Activated B cell treated with CpG ODN at 0.5 μM for 24 hours (primary cell): ENCODE measurements around the gene ERCC3. TPM values are rescaled to one million over a fixed set of nuclear protein-coding genes. Genes with fewer than 3 reads are reported as not detected.
"Not testable (repeated sequence)": the region's sequence is repeated elsewhere in the genome, so short reads cannot be mapped to it uniquely, and the experiment has no call there.

Experiments used
- ATAC-seq: fragments of 200-7000 bp; cut with Tn5 transposase; one replicate; pipeline ENCODE4 v1.10.0; 2021; ENCODE audit warnings: low read depth, mild to moderate bottlenecking, moderate library complexity
- CTCF ChIA-PET: fragments of 350-600 bp; sonication (Branson Sonifier 250); formaldehyde crosslinking; loops from one replicate; lab custom pipeline; 2021; ENCODE audit warnings: antibody characterized with exemption; lab: Charles Lee
- POLR2A ChIA-PET: fragments of 350-600 bp; sonication (Branson Sonifier 250); formaldehyde crosslinking; loops from one replicate; lab custom pipeline; 2021; ENCODE audit warnings: antibody characterized with exemption; lab: Charles Lee
- DNase-seq: peaks from one replicate; pipeline ENCODE4 v3.0.0; 2022
- H3K27ac Mint-ChIP-seq: one replicate; pipeline ENCODE4 v1.8.0; 2020; ENCODE audit warnings: mixed read lengths
- H3K27me3 Mint-ChIP-seq: one replicate; pipeline ENCODE4 v1.8.0; 2021; ENCODE audit warnings: mixed read lengths
- H3K36me3 Mint-ChIP-seq: one replicate; pipeline ENCODE4 v1.8.0; 2021; ENCODE audit warnings: low read depth, mixed read lengths
- H3K4me1 Mint-ChIP-seq: one replicate; pipeline ENCODE4 v1.8.0; 2021; ENCODE audit warnings: mixed read lengths
- H3K4me3 Mint-ChIP-seq: one replicate; pipeline ENCODE4 v1.8.0; 2020; ENCODE audit warnings: mild to moderate bottlenecking, mixed read lengths
- H3K9me3 Mint-ChIP-seq: one replicate; pipeline ENCODE4 v1.8.0; 2020; ENCODE audit warnings: mixed read lengths
- CTCF ChIP-seq: fragments of 200-600 bp; IDR thresholded peaks from one replicate; pipeline ENCODE4 v1.8.0; 2022; ENCODE audit warnings: antibody characterized with exemption, mild to moderate bottlenecking
- intact Hi-C: fragments of 100-400 bp; cut with micrococcal nuclease; formaldehyde crosslinking; loops from one replicate; pipeline ENCODE4 v1.15.1; 2024
- total RNA-seq: library from RNA; stranded (reverse); gene quantifications from 2 replicates; pipeline ENCODE4 v1.2.3, GENCODE V29; 2022

Gene ERCC3
- total RNA-seq, 1 donor from 2014 or later, result 65.6 TPM

- H3K27me3 Mint-ChIP-seq, result peaks cover 50% of the 10 kb centered on the region
- intact Hi-C loops, result no loop called here
- no peak for ATAC-seq
Measured at GRCh38 chr2:127216593-127216992, 77.4 kb downstream of the ERCC3 start.

GRCh38 chr2:127216095-127216494 lies 77.8 kb downstream of the ERCC3 start:
- H3K36me3 Mint-ChIP-seq, result no peaks in the 10 kb centered on the region
- H3K4me3 Mint-ChIP-seq, result no peak overlapping the region
- POLR2A ChIA-PET, result no interaction called here
- peaks cover 51% of the 10 kb centered on the region for H3K27me3 Mint-ChIP-seq
- ATAC-seq (no peak), DNase-seq (no peak)
- H3K27ac Mint-ChIP-seq, result no peak overlapping the region
- peaks cover 28% of the 10 kb centered on the region for H3K4me1 Mint-ChIP-seq
- CTCF ChIA-PET, result no interaction called here
- peaks cover 2% of the 10 kb centered on the region for H3K9me3 Mint-ChIP-seq
- intact Hi-C loops, result no loop called here
- TF ChIP-seq CTCF, result no peak

More at GRCh38 chr2:127216593-127216992, 77.4 kb downstream of the ERCC3 start:
- H3K4me3 Mint-ChIP-seq, result no peak overlapping the region
- no peak for DNase-seq
- TF ChIP-seq CTCF, result no peak
- H3K27ac Mint-ChIP-seq, result no peak overlapping the region
- peaks cover 2% of the 10 kb centered on the region for H3K9me3 Mint-ChIP-seq
- CTCF ChIA-PET, result no interaction called here
- H3K4me1 Mint-ChIP-seq, result peaks cover 28% of the 10 kb centered on the region
- POLR2A ChIA-PET, result no interaction called here
- H3K36me3 Mint-ChIP-seq, result no peaks in the 10 kb centered on the region

GRCh38 chr2:127214201-127214600 lies 79.7 kb downstream of the ERCC3 start:
- POLR2A ChIA-PET, intact Hi-C loops, H3K4me3 Mint-ChIP-seq, ATAC-seq, DNase-seq, H3K9me3 Mint-ChIP-seq, H3K27ac Mint-ChIP-seq, CTCF ChIA-PET, H3K36me3 Mint-ChIP-seq: not testable (repeated sequence)
- peaks cover 14% of the 10 kb centered on the region for H3K4me1 Mint-ChIP-seq
- peaks cover 51% of the 10 kb centered on the region for H3K27me3 Mint-ChIP-seq

GRCh38 chr2:127208313-127208712 lies 85.6 kb downstream of the ERCC3 start:
- no peaks in the 10 kb centered on the region for H3K4me1 Mint-ChIP-seq
- intact Hi-C loops, result no loop called here
- CTCF ChIA-PET, result no interaction called here
- peaks cover 50% of the 10 kb centered on the region for H3K27me3 Mint-ChIP-seq
- ATAC-seq, result no peak
- H3K27ac Mint-ChIP-seq, result no peak overlapping the region
- POLR2A ChIA-PET, result no interaction called here
- no peak for TF ChIP-seq CTCF
- DNase-seq, result no peak
- H3K4me3 Mint-ChIP-seq, result no peak overlapping the region
- H3K36me3 Mint-ChIP-seq, result no peaks in the 10 kb centered on the region
- no peaks in the 10 kb centered on the region for H3K9me3 Mint-ChIP-seq

Other genes with a start within 250 kb of the ERCC3 start
- gene BIN1, start 187.0 kb downstream of the ERCC3 start, total RNA-seq, result 62.5 and 63.5 TPM in 2 replicates
- not detected in 2 replicates for gene CYP27C1, start 73.8 kb downstream of the ERCC3 start, total RNA-seq
- 63.1 and 77.7 TPM in 2 replicates for gene MAP3K2, start 93.8 kb upstream of the ERCC3 start, total RNA-seq
- not detected in 2 replicates for gene PROC, start 124.3 kb upstream of the ERCC3 start, total RNA-seq
- gene IWS1, start 232.3 kb upstream of the ERCC3 start, total RNA-seq, result 45.6 and 49.3 TPM in 2 replicates
- 3.0 and 3.4 TPM in 2 replicates for gene MYO7B, start 241.5 kb upstream of the ERCC3 start, total RNA-seq